ENCODE measurements around the gene ADGRL3.

- no peak for TF ChIP-seq TSHZ2 (CRISPR knock-in tag; IDR thresholded peaks at IDR 0.05)
- TF ChIP-seq TOX (CRISPR knock-in tag; IDR thresholded peaks at IDR 0.05; ENCODE audit: borderline replicate concordance) = no peak
- TF ChIP-seq CSDC2 (CRISPR knock-in tag; IDR thresholded peaks at IDR 0.05) = no peak
- no peak for TF ChIP-seq PATZ1 (CRISPR knock-in tag; IDR thresholded peaks at IDR 0.05; ENCODE audit: borderline replicate concordance)
- TF ChIP-seq ZFP3 (CRISPR knock-in tag; IDR thresholded peaks at IDR 0.05) = no peak
- no peak for TF ChIP-seq RARB (CRISPR knock-in tag; IDR thresholded peaks at IDR 0.05)
- TF ChIP-seq CSRNP3 (CRISPR knock-in tag; IDR thresholded peaks at IDR 0.05) = no peak
- TF ChIP-seq CREB5 (CRISPR knock-in tag; IDR thresholded peaks at IDR 0.05; ENCODE audit: low read depth) = peak; percentile 54; the same call in 1 of the 2 replicates
- TF ChIP-seq POU6F1 (CRISPR knock-in tag; IDR thresholded peaks at IDR 0.05; ENCODE audit: borderline replicate concordance, low read depth) = no peak
- no peak for TF ChIP-seq ZNF70 (CRISPR knock-in tag; IDR thresholded peaks at IDR 0.05)
- TF ChIP-seq ESRRG (CRISPR knock-in tag; IDR thresholded peaks at IDR 0.05) = no peak
- TF ChIP-seq ZFP30 (CRISPR knock-in tag; IDR thresholded peaks at IDR 0.05) = no peak
- no peak for TF ChIP-seq ZNF565 (CRISPR knock-in tag; conservative IDR thresholded peaks at IDR 0.05; ENCODE audit: low read depth)
- no peak for TF ChIP-seq SNAI2 (CRISPR knock-in tag; IDR thresholded peaks at IDR 0.05)
Observed at GRCh38 chr4:61583696-61584095, 383.6 kb downstream of the ADGRL3 start.
